Endothelial cell of umbilical vein (primary cell): ENCODE results near the gene DNAH9.

Experiments
- CTCF ChIP-seq, 2 donors: IDR thresholded peaks; 1 replicate in 1 of 2; 2 replicates in 1 of 2; pipeline ENCODE4 v1.5.1; 2011; ENCODE audit warnings: low read length in 2 of 2, mild to moderate bottlenecking in 2 of 2, moderate library complexity in 2 of 2, control low read depth in 1 of 2, inconsistent platforms in 1 of 2, low read depth in 1 of 2; ENCODE audit not compliant: insufficient read depth in 1 of 2; ENCODE audit errors: extremely low read depth in 1 of 2
- EZH2 ChIP-seq: IDR thresholded peaks from 2 replicates; pipeline ENCODE4 v1.6.1; 2012; ENCODE audit warnings: borderline replicate concordance, low read depth, mild to moderate bottlenecking, moderate library complexity, low read length, inconsistent platforms; ENCODE audit not compliant: severe bottlenecking
- FOS ChIP-seq: IDR thresholded peaks from 2 replicates; pipeline ENCODE4 v1.6.1; 2011; ENCODE audit warnings: mild to moderate bottlenecking, low read length, moderate library complexity, borderline replicate concordance; ENCODE audit not compliant: insufficient read depth
- GATA2 ChIP-seq: IDR thresholded peaks from 2 replicates; pipeline ENCODE4 v1.7.0; 2011; ENCODE audit warnings: low read depth, mild to moderate bottlenecking, moderate library complexity, mixed read lengths, low read length; ENCODE audit not compliant: insufficient read length, insufficient read depth
- JUN ChIP-seq: IDR thresholded peaks from 2 replicates; pipeline ENCODE4 v1.6.1; 2011; ENCODE audit warnings: borderline replicate concordance, low read depth; ENCODE audit not compliant: insufficient read length, insufficient read depth
- MAX ChIP-seq: IDR thresholded peaks from 2 replicates; pipeline ENCODE4 v1.6.1; 2011; ENCODE audit not compliant: insufficient read depth, insufficient read length
- MYC ChIP-seq: IDR thresholded peaks from one replicate; pipeline ENCODE4 v1.6.1; 2011; ENCODE audit warnings: mild to moderate bottlenecking, low read depth, low read length
- POLR2A ChIP-seq: IDR thresholded peaks from 2 replicates; pipeline ENCODE4 v1.6.1; 2012; ENCODE audit warnings: low read depth, mild to moderate bottlenecking, control low read depth, low read length
- POLR2AphosphoS5 ChIP-seq: IDR thresholded peaks from 2 replicates; pipeline ENCODE4 v1.6.1; 2012; ENCODE audit warnings: low read depth, mild to moderate bottlenecking, control low read depth, low read length, moderate library complexity; ENCODE audit not compliant: insufficient read depth

GRCh38 chr17:11979795-11980194 is 381.5 kb downstream of the DNAH9 start:
- TF ChIP-seq POLR2AphosphoS5 (no peak), CTCF (IDR thresholded peaks at IDR 0.05; ENCODE audit: extremely low read depth in 1 of 2, insufficient read depth in 1 of 2, low read depth in 1 of 2, low read length in 2 of 2) (no peak), MAX (no peak), POLR2A (no peak), GATA2 (no peak), EZH2 (no peak), MYC (no peak), JUN (no peak), FOS (no peak)
